HepG2 (cell line): ENCODE results near the gene CAPG. TPM values are rescaled to one million over a fixed set of nuclear protein-coding genes. Genes with fewer than 3 reads are reported as not detected.

Experiments used
- HMGA1 ChIP-seq: sonication (generic); formaldehyde crosslinking; conservative IDR thresholded peaks from 2 replicates; pipeline ENCODE4 v1.4.0; 2020; ENCODE audit warnings: missing genetic modification reagents
- IKZF1 ChIP-seq: fragments of 450-650 bp; IDR thresholded peaks from 2 replicates; pipeline ENCODE4 v1.7.1; 2016
- LRRFIP1 ChIP-seq: sonication (generic); formaldehyde crosslinking; conservative IDR thresholded peaks from 2 replicates; pipeline ENCODE4 v1.4.0; 2020; ENCODE audit warnings: missing genetic modification reagents
- MIER3 ChIP-seq: IDR thresholded peaks from 2 replicates; pipeline ENCODE4 v1.6.1; 2016; ENCODE audit warnings: missing compliant biosample characterization, borderline replicate concordance
- MXD3 ChIP-seq: IDR thresholded peaks from 2 replicates; pipeline ENCODE4 v1.6.1; 2016; ENCODE audit warnings: mild to moderate bottlenecking, missing biosample characterization, missing genetic modification reagents
- NCOA5 ChIP-seq: sonication (generic); formaldehyde crosslinking; IDR thresholded peaks from 2 replicates; pipeline ENCODE4 v1.4.0; 2020; ENCODE audit warnings: missing genetic modification reagents
- NFRKB ChIP-seq: fragments of 450-650 bp; IDR thresholded peaks from 2 replicates; pipeline ENCODE4 v1.6.1; 2017
- PATZ1 ChIP-seq: sonication (generic); formaldehyde crosslinking; IDR thresholded peaks from 2 replicates; pipeline ENCODE4 v1.4.0; 2020; ENCODE audit warnings: missing genetic modification reagents
- RARA ChIP-seq: IDR thresholded peaks from 2 replicates; pipeline ENCODE4 v1.6.1; 2016; ENCODE audit warnings: missing genetic modification reagents, missing compliant biosample characterization
- REST ChIP-seq, 2 experiments: IDR thresholded peaks; 2 replicates each; pipeline ENCODE4 v1.6.1; 2011 to 2012; ENCODE audit warnings: low read length in 2 of 2, borderline replicate concordance in 1 of 2, low read depth in 1 of 2, mild to moderate bottlenecking in 1 of 2, moderate library complexity in 1 of 2
- SNAI1 ChIP-seq: sonication (generic); formaldehyde crosslinking; IDR thresholded peaks from 2 replicates; pipeline ENCODE4 v1.5.0; 2020; ENCODE audit warnings: mild to moderate bottlenecking, missing genetic modification reagents, borderline replicate concordance
- TBL1XR1 ChIP-seq: fragments of 150-350 bp; IDR thresholded peaks from 2 replicates; pipeline ENCODE4 v1.6.1; 2014; ENCODE audit warnings: borderline replicate concordance, low read length; ENCODE audit not compliant: partially characterized antibody
- THAP11 ChIP-seq: IDR thresholded peaks from 2 replicates; pipeline ENCODE4 v1.6.1; 2016; ENCODE audit warnings: missing biosample characterization, missing genetic modification reagents
- TSC22D2 ChIP-seq: sonication (generic); formaldehyde crosslinking; IDR thresholded peaks from 2 replicates; pipeline ENCODE4 v1.5.1; 2020; ENCODE audit warnings: missing genetic modification reagents, mild to moderate bottlenecking, borderline replicate concordance
- ZBTB10 ChIP-seq: sonication (generic); formaldehyde crosslinking; IDR thresholded peaks from 2 replicates; pipeline ENCODE4 v1.4.0; 2020; ENCODE audit warnings: missing genetic modification reagents, borderline replicate concordance
- ZFP41 ChIP-seq: sonication (generic); formaldehyde crosslinking; IDR thresholded peaks from 2 replicates; pipeline ENCODE4 v1.4.0; 2020; ENCODE audit warnings: mild to moderate bottlenecking, missing genetic modification reagents, borderline replicate concordance
- ZFP62 ChIP-seq: sonication (generic); formaldehyde crosslinking; IDR thresholded peaks from 2 replicates; pipeline ENCODE4 v1.4.0; 2020; ENCODE audit warnings: missing genetic modification reagents
- ZNF615 ChIP-seq: sonication (generic); formaldehyde crosslinking; IDR thresholded peaks from 2 replicates; pipeline ENCODE4 v1.5.0; 2020; ENCODE audit warnings: mild to moderate bottlenecking, missing genetic modification reagents, borderline replicate concordance
- polyA plus RNA-seq, 8 experiments: library from polyadenylated mRNA; depleted of rRNA in 3 of 8; stranded (reverse) in 7 of 8; unstranded in 1 of 8; fragments of >200 nt; fragmentation: Illumina TruSeq in 4 of 8; extraction: Trizol in 4 of 8; gene quantifications; 2 replicates each; pipeline versions ENCODE4 v1.2.1 to v1.2.3, GENCODE V29; 2011 to 2016; ENCODE audit warnings: low read depth in 4 of 8, missing spikeins in 1 of 8, mixed read lengths in 1 of 8; ENCODE audit not compliant: insufficient read depth in 1 of 8
- total RNA-seq, 5 experiments: library from RNA; depleted of rRNA; stranded (reverse); fragments of >200 nt; fragmentation: Illumina TruSeq; extraction: Trizol; gene quantifications; 2 replicates each; pipeline ENCODE4 v1.2.3, GENCODE V29; 2016; ENCODE audit warnings: low read depth in 1 of 5

The CAPG gene
- total and polyA plus RNA-seq, 2 of the 13 experiments (the other 11 are each of a cell fraction or from before 2014, with no cell fraction given): 12.7 to 18.2 TPM

- TF ChIP-seq ZFP41 (CRISPR knock-in tag) (no peak), TSC22D2 (CRISPR knock-in tag) (peak; percentile 37; the same call in 1 of the 2 replicates), THAP11 (CRISPR knock-in tag) (peak; percentile 80), MIER3 (peak; percentile 85; the same call in 1 of the 2 replicates), IKZF1 (no peak), TBL1XR1 (no peak), RARA (no peak; the same call in 1 of the 2 replicates), NFRKB (no peak), LRRFIP1 (CRISPR knock-in tag) (no peak), HMGA1 (CRISPR knock-in tag) (no peak), ZBTB10 (CRISPR knock-in tag) (no peak; the same call in 1 of the 2 replicates), PATZ1 (CRISPR knock-in tag) (peak; percentile 82), ZNF615 (CRISPR knock-in tag) (0 out of 2 replicates have a peak, but pooled peaks have one; percentile 67), ZFP62 (no peak), SNAI1 (CRISPR knock-in tag) (no peak), REST (IDR thresholded peaks at IDR 0.05; ENCODE audit: borderline replicate concordance in 1 of 2, low read depth in 1 of 2, low read length in 2 of 2) (no peak), NCOA5 (CRISPR knock-in tag) (no peak), MXD3 (CRISPR knock-in tag) (no peak)
These were observed 10.5 kb upstream of the CAPG start (continued) for GRCh38 chr2:85420536-85421259.
